GM12873 (cell line): ENCODE measurements around the gene SULT1B1.

Experiments used
- TF ChIP-seq, protein P1 (sequence below): IDR thresholded peaks from 2 replicates; pipeline ENCODE4 v1.5.1; 2012; ENCODE audit warnings: low read depth, mild to moderate bottlenecking, moderate library complexity, low read length, control low read depth; ENCODE audit not compliant: insufficient read depth; ENCODE audit errors: missing control alignments

The SULT1B1 gene

DNA sequence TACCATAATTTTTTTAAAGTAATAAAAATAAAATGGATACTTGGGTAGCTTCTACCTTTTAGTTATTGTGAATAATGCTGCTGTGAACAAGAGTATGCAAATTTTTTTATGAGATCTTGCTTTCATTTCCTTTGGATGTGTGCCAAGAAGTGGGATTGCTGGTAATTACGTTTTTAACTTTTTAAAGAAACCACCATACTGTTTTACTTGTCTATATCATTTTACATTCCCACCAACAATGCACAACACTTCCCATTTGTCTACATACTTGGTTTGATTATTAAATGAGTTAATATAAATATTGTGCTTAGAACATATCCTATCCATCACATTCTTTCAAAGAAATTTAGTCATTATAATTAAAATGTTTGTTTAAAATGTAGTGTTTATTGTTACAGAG lies 3.9 kb upstream of the SULT1B1 start:
- TF ChIP-seq, protein P1, sequence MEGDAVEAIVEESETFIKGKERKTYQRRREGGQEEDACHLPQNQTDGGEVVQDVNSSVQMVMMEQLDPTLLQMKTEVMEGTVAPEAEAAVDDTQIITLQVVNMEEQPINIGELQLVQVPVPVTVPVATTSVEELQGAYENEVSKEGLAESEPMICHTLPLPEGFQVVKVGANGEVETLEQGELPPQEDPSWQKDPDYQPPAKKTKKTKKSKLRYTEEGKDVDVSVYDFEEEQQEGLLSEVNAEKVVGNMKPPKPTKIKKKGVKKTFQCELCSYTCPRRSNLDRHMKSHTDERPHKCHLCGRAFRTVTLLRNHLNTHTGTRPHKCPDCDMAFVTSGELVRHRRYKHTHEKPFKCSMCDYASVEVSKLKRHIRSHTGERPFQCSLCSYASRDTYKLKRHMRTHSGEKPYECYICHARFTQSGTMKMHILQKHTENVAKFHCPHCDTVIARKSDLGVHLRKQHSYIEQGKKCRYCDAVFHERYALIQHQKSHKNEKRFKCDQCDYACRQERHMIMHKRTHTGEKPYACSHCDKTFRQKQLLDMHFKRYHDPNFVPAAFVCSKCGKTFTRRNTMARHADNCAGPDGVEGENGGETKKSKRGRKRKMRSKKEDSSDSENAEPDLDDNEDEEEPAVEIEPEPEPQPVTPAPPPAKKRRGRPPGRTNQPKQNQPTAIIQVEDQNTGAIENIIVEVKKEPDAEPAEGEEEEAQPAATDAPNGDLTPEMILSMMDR: no peak

DNA sequence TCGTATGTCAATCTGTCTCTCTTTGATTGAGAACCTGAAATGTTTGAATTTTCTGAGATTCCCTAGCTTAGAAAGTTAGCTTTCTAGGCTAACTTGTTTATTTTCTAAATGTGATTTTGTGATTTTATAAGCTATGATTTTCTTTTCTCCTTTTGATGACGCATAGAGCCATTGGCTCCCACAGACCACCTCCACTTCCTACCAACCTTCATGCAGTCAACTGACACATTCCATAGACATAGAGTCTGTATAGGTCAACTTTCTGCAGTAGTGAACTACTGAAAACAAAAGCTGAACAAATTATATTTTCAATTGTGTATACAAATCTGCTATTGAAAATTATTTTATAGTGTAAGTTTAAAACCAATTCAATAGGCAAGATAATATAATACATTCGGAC lies 2.8 kb upstream of the SULT1B1 start:
- TF ChIP-seq, protein P1: no peak

DNA sequence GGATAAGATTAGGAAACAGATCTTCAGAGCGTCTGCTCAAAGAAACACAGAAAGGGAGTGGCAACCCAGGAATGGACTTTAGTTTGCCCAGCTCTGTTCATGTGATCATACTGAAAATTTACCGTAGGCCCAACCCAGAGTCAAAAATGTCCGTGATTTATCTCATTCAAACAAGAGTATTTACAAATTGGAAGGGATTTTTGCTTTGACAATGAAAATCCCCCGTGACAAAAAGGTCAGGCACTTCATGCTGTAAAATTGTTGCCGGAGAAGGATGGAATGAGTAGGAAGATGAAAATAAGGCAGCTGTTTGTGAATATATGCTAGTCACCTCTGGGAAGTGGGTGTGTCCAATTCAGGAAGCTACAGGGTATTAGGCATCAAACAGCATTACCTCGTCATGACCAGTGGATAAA lies 1.2 kb downstream of the SULT1B1 start:
- TF ChIP-seq, protein P1: no peak

DNA sequence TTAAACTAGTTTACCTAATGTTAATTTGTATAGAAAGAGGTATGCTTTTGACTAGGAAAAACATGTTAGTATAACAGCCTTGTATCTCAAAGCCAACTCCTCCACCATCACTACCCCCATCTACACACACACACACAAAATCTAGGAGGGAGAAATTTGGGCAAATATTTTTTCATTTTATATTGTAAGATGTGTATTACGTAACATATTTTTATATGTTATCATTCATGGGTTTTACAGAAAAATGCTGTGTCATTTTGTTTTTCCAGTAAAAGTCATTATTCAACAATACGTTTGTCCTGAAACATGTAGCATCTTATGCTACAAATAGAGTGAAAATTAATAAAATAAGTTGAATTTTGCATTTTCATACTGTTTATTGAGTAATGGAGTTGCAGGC lies 3.0 kb downstream of the SULT1B1 start:
- TF ChIP-seq, protein P1: no peak

DNA sequence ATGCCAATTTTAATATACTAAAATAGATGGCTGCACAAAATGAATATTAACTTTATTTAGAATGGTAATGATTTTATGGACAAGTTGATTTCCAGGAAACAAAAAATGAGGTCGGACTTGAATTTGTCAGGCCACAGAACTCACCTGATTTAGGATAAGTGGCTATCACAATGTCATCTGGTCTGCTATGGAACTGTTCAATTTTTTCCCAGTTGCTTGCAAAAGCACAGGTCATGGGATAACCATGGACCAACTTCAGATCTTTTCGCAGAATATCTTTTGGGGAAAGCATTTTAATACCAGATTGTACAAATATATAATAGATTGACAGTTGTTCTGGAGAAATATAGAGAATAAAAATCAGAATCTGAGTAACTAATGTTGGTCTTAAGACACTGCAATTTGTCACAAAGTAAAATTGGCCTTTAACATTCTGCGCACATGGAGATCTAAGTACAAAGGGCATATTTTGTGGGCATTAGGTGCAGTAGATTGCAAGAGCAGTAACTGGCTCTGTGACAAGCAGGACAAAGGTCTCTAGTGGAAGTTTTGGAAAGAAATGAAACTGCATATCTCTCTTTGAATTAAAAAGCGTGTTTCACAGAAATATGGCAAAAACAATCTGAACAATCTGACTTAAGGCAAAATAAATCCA lies 5.4 kb downstream of the SULT1B1 start:
- TF ChIP-seq, protein P1: no peak

DNA sequence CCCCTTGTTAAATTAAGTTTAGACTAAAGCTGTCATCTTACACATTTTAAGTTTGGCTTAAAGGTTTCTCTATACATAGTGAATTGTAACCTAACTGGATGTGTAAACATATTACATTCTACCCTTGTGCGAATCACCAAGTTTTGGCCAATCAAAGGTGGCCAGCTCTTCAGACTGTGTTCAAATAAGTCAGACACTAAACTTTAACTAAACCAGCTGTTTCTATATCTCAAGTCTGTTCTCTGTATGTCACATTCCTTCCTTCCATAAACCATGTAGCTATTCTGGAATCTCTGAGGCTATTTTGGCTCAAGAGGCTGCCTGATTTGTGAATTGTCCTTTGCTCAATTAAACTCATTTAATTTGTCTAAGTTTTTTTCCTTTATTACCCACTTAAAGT lies 6.7 kb downstream of the SULT1B1 start:
- TF ChIP-seq, protein P1: no peak

DNA sequence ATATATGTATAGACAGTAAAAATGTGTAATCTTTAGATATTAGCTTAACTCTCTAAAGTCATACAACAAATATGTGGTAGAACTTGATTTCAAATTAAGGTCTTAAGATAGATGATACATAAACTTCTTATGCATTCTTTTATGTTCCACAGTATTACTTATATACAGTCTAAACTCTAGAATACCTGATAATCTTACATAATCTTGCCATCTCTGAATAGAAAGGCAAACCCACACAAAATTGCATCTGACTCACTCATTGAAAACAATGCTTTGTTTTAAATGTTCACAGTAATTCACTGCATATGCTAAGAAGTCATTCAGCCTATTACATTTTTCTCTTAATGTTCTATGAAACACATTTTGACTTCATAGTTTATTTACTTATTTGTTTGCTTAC lies 10.1 kb downstream of the SULT1B1 start:
- TF ChIP-seq, protein P1: no peak
